DMS114 treated with DMSO at 0.1 percent for 48 hours (cell line): Measurements from ENCODE around the gene MARCHF10.
"Not testable (repeated sequence)": the region's sequence is repeated elsewhere in the genome, so short reads cannot be mapped to it uniquely, and the experiment has no call there.

Source experiments
- DNase-seq: peaks from one replicate; lab custom pipeline; 2025; ENCODE audit not compliant: unreplicated experiment; lab: John Stamatoyannopoulos, UW

Gene MARCHF10

DNA sequence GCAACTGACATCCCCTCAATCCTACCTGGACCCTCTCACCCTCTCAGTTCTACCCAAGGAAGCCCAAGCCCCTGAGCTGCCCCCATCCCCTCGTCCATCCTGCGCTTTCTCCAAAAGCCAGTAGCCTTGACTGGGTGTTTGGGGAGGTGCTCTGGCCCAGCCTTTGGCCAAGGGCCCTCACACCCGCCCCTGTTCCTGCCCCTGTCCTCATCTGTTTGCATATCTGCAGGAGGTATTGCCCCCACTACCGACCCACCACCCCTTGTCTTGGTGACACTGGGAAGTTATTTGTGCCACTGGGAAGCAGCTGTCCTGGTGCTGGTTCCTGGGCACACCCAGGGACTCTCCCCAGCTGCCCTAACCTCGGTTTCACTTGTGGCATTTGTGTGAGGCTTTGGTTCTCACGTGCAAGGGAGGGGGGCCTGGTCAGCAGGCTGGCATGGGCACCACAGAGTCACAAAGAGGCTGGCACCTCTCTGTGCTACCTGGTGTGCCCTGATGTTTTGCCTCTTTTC lies 105.3 kb downstream of the MARCHF10 start:
- DNase-seq: no peak

GRCh38 chr17:62701706-62702085 lies 106.4 kb downstream of the MARCHF10 start:
- DNase-seq: no peak

DNA sequence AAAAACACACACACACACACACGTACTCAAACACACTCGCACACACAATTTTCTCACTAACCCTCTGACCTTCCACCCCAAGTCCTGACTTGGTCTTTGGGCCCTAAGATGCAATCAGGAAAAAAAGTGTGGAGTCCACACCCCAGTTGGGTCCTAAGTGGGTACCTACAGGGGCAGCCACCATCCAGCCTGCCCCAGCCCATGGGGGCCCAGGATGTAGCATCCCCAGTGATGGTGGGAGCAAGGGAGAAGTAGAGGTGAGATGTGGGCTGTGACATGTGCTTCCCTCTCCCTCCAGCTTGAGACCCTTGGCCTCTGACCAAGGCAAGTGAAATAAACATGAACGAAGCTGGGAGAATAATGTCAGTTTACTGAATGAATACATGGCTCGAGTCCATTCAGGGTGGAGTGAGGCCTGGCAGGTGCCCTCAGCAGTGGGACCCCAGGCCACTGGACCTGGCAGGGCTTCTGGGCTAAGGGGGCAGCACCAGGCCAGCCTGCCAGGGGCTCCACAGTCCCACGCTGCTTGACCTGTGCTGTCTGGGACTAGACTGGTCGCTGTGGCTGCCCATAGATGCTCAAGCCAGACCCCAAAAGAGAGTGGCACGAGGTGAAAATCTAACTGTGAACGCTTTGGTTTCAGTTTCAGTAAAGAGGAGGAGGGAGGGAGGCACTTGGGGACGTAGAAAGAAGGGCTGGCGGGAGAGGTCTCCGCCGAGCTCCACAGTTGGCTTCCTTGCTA lies 107.0 kb downstream of the MARCHF10 start:
- no peak for DNase-seq

- DNase-seq: not testable (repeated sequence)
Observed at GRCh38 chr17:62698459-62698858, 109.7 kb downstream of the MARCHF10 start.

GRCh38 chr17:62696726-62697490 lies 111.2 kb downstream of the MARCHF10 start:
- DNase-seq: no peak

DNA sequence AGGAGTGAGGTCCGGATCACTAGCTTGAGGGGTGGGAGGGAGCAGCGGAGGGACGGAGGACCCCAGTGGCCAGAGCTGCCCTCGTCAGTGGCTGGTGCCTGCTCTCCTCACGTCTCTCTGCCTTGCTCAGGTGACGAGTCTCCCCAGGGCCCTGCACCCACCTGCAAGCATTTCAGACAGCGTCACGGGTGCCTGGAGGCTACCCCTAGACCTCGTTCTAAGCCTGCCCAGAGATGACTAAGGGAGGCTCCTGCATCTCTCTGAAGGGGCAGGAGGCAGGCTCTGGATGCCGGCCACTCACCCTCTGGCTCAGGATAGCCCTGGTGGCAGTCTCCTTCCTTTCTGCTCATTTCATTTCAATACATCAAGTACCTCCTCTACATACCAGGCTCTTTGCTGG lies 111.9 kb downstream of the MARCHF10 start:
- no peak for DNase-seq

DNA sequence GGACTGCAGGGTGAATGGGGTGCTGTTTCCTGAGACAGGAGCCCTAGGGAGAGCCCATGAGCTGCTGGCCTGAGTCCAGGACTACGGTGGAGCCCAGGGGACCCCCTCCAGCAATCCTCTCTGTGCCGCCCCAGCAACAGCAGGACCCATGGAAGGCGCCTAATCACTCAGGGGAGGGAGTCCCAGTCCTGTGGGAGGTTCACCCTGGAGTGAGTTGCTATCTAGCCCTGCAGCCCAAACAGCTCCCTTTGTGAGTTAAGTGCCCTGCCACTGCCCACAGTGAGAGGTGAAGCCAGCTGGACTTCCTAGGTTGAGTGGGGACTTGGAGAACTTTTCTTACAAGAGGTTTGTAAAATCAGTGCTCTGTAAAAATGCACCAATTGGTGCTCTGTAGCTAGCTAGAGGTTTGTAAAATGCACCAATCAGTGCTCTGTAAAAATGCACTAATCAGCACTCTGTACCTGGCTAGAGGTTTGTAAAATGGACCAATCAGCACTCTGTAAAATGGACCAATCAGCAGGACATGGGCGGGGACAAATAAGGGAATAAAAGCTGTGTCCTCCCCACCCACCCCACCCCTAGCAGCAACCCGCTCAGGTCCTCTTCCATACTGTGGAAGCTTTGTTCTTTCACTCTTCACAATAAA lies 112.9 kb downstream of the MARCHF10 start:
- not testable (repeated sequence) for DNase-seq

DNA sequence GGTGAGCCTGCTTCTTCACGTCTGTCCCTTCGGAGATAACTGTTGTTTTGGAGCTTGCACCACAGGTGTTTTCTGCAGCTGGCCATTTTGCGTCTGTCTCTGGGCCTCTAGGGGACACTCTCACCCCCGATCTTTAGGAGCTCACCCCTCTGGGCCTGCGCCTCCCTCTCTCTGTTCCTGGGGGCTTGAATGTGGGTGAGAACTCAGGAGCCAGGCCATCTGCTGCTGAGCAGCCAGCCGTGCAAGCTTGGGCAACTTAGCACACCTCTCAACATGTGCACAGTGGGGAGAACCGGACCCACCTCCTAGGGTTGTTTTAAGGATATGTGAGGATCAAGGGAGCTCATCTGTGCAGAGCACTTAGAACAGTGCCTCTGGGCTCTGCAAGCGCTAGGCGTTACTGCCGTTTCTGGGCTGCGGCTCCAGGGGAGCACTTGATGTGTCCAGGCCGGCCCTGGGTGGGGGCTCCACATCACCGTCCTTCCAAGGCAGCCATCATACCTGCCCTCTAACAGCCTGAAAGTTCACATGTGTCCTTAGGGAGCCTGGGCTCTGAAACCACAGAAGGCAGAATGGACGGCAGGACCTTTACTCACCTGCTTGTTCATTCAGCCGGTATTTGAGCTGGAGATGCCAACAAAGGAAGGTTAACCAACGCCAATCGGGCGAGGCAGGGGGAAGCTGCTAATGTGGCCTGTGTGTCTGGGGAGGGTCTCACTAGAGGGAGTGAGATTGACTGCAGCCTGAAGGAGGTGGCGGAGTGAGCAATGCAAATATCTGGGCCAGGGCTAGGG lies 114.3 kb downstream of the MARCHF10 start:
- no peak for DNase-seq

GRCh38 chr17:62692721-62693431 lies 115.2 kb downstream of the MARCHF10 start:
- DNase-seq: no peak

- DNase-seq: no peak
Observed at GRCh38 chr17:62692159-62692651, 115.9 kb downstream of the MARCHF10 start.

GRCh38 chr17:62691589-62691915 lies 116.6 kb downstream of the MARCHF10 start:
- not testable (repeated sequence) for DNase-seq

GRCh38 chr17:62690168-62690897 lies 117.8 kb downstream of the MARCHF10 start:
- DNase-seq: no peak

DNA sequence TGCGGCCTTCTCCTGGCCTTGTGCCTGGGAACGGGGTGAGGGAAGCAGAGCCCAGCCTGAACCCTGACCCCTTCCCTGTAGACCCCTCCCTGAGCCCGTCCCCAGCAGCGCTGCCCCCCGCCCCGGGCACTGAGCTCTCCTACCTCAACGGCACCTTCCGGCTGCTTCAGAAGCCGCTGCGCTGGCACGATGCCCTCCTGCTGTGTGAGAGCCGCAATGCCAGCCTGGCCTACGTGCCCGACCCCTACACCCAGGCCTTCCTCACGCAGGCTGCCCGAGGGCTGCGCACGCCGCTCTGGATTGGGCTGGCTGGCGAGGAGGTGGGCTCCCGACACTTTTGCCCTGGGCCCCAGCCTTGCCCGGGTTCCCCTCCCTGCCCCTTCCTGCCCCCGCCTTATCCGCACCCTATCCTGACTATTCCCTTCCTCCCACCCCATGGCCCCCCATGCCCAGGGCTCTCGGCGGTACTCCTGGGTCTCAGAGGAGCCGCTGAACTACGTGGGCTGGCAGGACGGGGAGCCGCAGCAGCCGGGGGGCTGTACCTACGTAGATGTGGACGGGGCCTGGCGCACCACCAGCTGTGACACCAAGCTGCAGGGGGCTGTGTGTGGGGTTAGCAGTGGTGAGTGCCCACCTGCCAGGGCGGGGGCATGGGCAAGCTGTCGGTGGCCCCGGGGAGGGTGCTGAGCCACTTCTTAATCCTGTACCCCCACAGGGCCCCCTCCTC lies 118.5 kb downstream of the MARCHF10 start:
- DNase-seq: no peak

GRCh38 chr17:62688398-62689160 lies 119.5 kb downstream of the MARCHF10 start:
- DNase-seq: no peak

DNA sequence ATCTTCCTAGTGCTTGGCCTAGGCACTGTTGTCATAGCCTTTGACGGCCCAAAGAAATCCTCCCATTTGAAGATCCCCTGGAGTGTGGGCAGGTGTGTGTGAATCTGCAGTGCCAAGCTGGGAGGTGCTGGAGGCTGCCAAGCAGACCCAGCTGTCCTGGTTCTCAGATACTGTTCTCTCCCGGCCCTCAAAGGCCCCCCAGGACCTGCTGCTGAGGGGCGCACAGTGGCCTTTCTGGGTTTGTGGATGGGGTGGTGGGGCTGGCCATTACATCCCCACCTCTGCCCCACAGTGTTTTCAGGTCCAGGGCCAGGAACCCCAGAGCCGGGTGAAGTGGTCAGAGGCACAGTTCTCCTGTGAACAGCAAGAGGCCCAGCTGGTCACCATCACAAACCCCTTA lies 120.1 kb downstream of the MARCHF10 start:
- DNase-seq: no peak

DNA sequence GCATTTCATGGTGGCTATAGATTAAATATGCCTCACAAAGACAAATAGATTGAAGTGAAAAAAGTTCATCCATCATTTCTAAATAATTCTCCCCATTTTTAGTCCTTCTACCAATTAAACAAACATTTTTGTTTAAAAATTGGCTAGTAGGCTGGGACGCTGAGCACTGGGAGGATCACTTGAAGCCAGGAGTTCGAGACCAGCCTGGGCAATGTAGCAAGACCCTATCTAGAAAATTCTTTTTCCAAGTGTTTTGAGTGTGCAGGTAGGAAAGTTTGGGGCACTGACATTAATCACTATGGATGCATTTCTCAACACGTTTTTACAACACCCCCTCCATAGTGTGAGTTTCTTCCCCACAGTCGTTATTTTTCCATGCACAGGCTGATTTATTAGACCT lies 123.9 kb downstream of the MARCHF10 start:
- DNase-seq: no peak

GRCh38 chr17:62681939-62682381 lies 126.2 kb downstream of the MARCHF10 start:
- no peak for DNase-seq
